ENCODE data around the gene CADPS2.

Gene CADPS2

GRCh38 chr7:122677149-122677548, 209.1 kb downstream of the CADPS2 start:
- Histone ChIP-seq H3K4me1 (ENCODE audit: control insufficient read depth, insufficient read depth, low read depth, low read length) (peaks cover 1% of the 10 kb centered on the region), H4K8ac (ENCODE audit: low read length) (no peak overlapping the region), H2AFZ (ENCODE audit: low read depth, low read length) (no peak overlapping the region), H3K9ac (ENCODE audit: low read length) (no peak overlapping the region), H3K4me3 (ENCODE audit: insufficient read depth in 1 of 2, low read depth in 1 of 2, low read length in 2 of 2) (no peak overlapping the region), H3K27ac (ENCODE audit: low read length, poor library complexity, severe bottlenecking) (no peak overlapping the region), H3K9me3 (ENCODE audit: control insufficient read depth, low read length) (no peaks in the 10 kb centered on the region), H4K91ac (ENCODE audit: low read length) (no peak overlapping the region), H3K18ac (ENCODE audit: low read depth in 1 of 2, low read length in 2 of 2) (no peak overlapping the region), H3K4me2 (ENCODE audit: low read length, poor library complexity, severe bottlenecking) (no peak overlapping the region), H2BK15ac (ENCODE audit: low read depth, poor library complexity, severe bottlenecking) (no peak overlapping the region), H3K23ac (ENCODE audit: low read length in 2 of 2) (no peak overlapping the region), H3K36me3 (ENCODE audit: control insufficient read depth in 1 of 2, insufficient read depth in 2 of 2, low read depth in 1 of 2, low read length in 2 of 2) (no peaks in the 10 kb centered on the region), H3K27me3 (ENCODE audit: control insufficient read depth in 1 of 2, insufficient read depth in 1 of 2, low read length in 2 of 2) (no peaks in the 10 kb centered on the region), H2BK120ac (ENCODE audit: low read depth, low read length) (no peak overlapping the region), H2BK12ac (ENCODE audit: low read length in 2 of 2) (no peak overlapping the region), H2AK5ac (ENCODE audit: low read length, severe bottlenecking) (peak overlapping the region; percentile 69), H3K79me1 (replicated peaks; ENCODE audit: low read length, poor library complexity, severe bottlenecking) (no peaks in the 10 kb centered on the region), H2BK5ac (ENCODE audit: low read depth, low read length, poor library complexity, severe bottlenecking) (no peak overlapping the region), H3K14ac (ENCODE audit: low read length in 2 of 2) (no peak overlapping the region), H3K4ac (ENCODE audit: low read depth in 1 of 2, low read length in 2 of 2) (no peak overlapping the region)
- WGBS = 33% methylated on average over 1 of the region's 1 CpG
- DNase-seq = no peak

DNA sequence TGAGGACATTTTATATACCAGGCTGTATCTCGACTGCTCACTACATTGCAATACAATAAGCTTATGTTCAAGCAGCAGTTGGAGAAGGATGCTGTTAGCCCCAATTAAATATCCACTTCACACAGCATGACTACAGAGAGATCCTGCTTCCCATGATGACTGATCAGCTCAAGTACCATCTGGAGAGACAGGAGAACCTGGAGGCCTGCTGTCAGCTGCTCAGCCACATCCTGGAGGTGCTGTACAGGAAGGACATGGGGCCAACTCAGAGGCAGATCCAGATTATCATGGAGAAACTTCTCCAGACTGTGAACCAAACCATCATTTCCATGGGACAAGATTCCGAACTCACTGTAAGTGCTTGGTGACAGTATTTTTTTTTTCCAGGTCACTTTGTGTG, 209.8 kb downstream of the CADPS2 start:
- Histone ChIP-seq H3K27ac (ENCODE audit: low read length, poor library complexity, severe bottlenecking) (no peak overlapping the region), H2AFZ (ENCODE audit: low read depth, low read length) (no peak overlapping the region), H3K9ac (ENCODE audit: low read length) (no peak overlapping the region), H3K79me1 (replicated peaks; ENCODE audit: low read length, poor library complexity, severe bottlenecking) (no peaks in the 10 kb centered on the region), H3K4ac (ENCODE audit: low read depth in 1 of 2, low read length in 2 of 2) (no peak overlapping the region), H2BK15ac (ENCODE audit: low read depth, poor library complexity, severe bottlenecking) (no peak overlapping the region), H2BK120ac (ENCODE audit: low read depth, low read length) (no peak overlapping the region), H3K4me1 (ENCODE audit: control insufficient read depth, insufficient read depth, low read depth, low read length) (peaks cover 1% of the 10 kb centered on the region), H4K91ac (ENCODE audit: low read length) (no peak overlapping the region), H3K27me3 (ENCODE audit: control insufficient read depth in 1 of 2, insufficient read depth in 1 of 2, low read length in 2 of 2) (no peaks in the 10 kb centered on the region), H4K8ac (ENCODE audit: low read length) (no peak overlapping the region), H2AK5ac (ENCODE audit: low read length, severe bottlenecking) (no peak overlapping the region), H3K23ac (ENCODE audit: low read length in 2 of 2) (no peak overlapping the region), H3K9me3 (ENCODE audit: control insufficient read depth, low read length) (no peaks in the 10 kb centered on the region), H3K18ac (ENCODE audit: low read depth in 1 of 2, low read length in 2 of 2) (no peak overlapping the region), H3K4me3 (ENCODE audit: insufficient read depth in 1 of 2, low read depth in 1 of 2, low read length in 2 of 2) (no peak overlapping the region), H3K36me3 (ENCODE audit: control insufficient read depth in 1 of 2, insufficient read depth in 2 of 2, low read depth in 1 of 2, low read length in 2 of 2) (no peaks in the 10 kb centered on the region), H3K4me2 (ENCODE audit: low read length, poor library complexity, severe bottlenecking) (no peak overlapping the region), H3K14ac (ENCODE audit: low read length in 2 of 2) (no peak overlapping the region), H2BK12ac (ENCODE audit: low read length in 2 of 2) (no peak overlapping the region), H2BK5ac (ENCODE audit: low read depth, low read length, poor library complexity, severe bottlenecking) (no peak overlapping the region)
- 97% methylated on average over 2 of the region's 2 CpGs for WGBS
- DNase-seq = no peak

- H3K18ac ChIP-seq (ENCODE audit: low read depth in 1 of 2, low read length in 2 of 2) = no peak overlapping the region
- no peak overlapping the region for H4K8ac ChIP-seq (ENCODE audit: low read length)
- no peak overlapping the region for H2BK5ac ChIP-seq (ENCODE audit: low read depth, low read length, poor library complexity, severe bottlenecking)
- no peak overlapping the region for H3K4me3 ChIP-seq (ENCODE audit: insufficient read depth in 1 of 2, low read depth in 1 of 2, low read length in 2 of 2)
- H3K79me1 ChIP-seq (replicated peaks; ENCODE audit: low read length, poor library complexity, severe bottlenecking) = no peaks in the 10 kb centered on the region
- H2AK5ac ChIP-seq (ENCODE audit: low read length, severe bottlenecking) = no peak overlapping the region
- 74% methylated on average over 6 of the region's 7 CpGs for WGBS
- no peak overlapping the region for H3K27ac ChIP-seq (ENCODE audit: low read length, poor library complexity, severe bottlenecking)
- H3K27me3 ChIP-seq (ENCODE audit: control insufficient read depth in 1 of 2, insufficient read depth in 1 of 2, low read length in 2 of 2) = no peaks in the 10 kb centered on the region
- H3K9me3 ChIP-seq (ENCODE audit: control insufficient read depth, low read length) = no peaks in the 10 kb centered on the region
- H3K4me1 ChIP-seq (ENCODE audit: control insufficient read depth, insufficient read depth, low read depth, low read length) = peaks cover 1% of the 10 kb centered on the region
- H2AFZ ChIP-seq (ENCODE audit: low read depth, low read length) = no peak overlapping the region
- DNase-seq = no peak
- H2BK15ac ChIP-seq (ENCODE audit: low read depth, poor library complexity, severe bottlenecking) = no peak overlapping the region
- H4K91ac ChIP-seq (ENCODE audit: low read length) = no peak overlapping the region
- no peak overlapping the region for H3K9ac ChIP-seq (ENCODE audit: low read length)
- no peak overlapping the region for H3K23ac ChIP-seq (ENCODE audit: low read length in 2 of 2)
- no peak overlapping the region for H3K4me2 ChIP-seq (ENCODE audit: low read length, poor library complexity, severe bottlenecking)
- H3K14ac ChIP-seq (ENCODE audit: low read length in 2 of 2) = no peak overlapping the region
- no peak overlapping the region for H2BK12ac ChIP-seq (ENCODE audit: low read length in 2 of 2)
- H2BK120ac ChIP-seq (ENCODE audit: low read depth, low read length) = no peak overlapping the region
- H3K36me3 ChIP-seq (ENCODE audit: control insufficient read depth in 1 of 2, insufficient read depth in 2 of 2, low read depth in 1 of 2, low read length in 2 of 2) = no peaks in the 10 kb centered on the region
- H3K4ac ChIP-seq (ENCODE audit: low read depth in 1 of 2, low read length in 2 of 2) = no peak overlapping the region
Measured at GRCh38 chr7:122675621-122676020, 210.6 kb downstream of the CADPS2 start.

DNA sequence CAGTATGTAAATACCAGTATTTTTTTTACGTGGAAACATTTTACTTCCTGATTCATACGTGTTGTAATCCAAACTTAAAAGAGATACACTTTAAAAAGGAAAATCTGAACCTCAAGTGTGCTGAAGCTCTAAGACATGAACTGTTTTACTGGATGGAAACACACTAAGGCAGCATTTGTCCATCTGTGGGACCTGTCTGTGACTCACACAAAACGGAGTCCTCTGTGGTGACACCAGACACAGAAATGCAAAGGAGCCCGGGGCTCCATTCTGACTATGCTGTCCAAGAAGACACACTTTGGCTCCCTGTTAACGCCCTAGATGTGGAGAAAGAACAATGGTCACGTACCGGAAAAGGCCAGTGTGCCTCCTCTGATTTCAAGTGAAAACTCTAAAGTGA, 211.2 kb downstream of the CADPS2 start:
- no peak overlapping the region for H2BK120ac ChIP-seq (ENCODE audit: low read depth, low read length)
- no peaks in the 10 kb centered on the region for H3K27me3 ChIP-seq (ENCODE audit: control insufficient read depth in 1 of 2, insufficient read depth in 1 of 2, low read length in 2 of 2)
- H3K27ac ChIP-seq (ENCODE audit: low read length, poor library complexity, severe bottlenecking) = no peak overlapping the region
- H3K79me1 ChIP-seq (replicated peaks; ENCODE audit: low read length, poor library complexity, severe bottlenecking) = no peaks in the 10 kb centered on the region
- H2BK15ac ChIP-seq (ENCODE audit: low read depth, poor library complexity, severe bottlenecking) = no peak overlapping the region
- H3K4me1 ChIP-seq (ENCODE audit: control insufficient read depth, insufficient read depth, low read depth, low read length) = peaks cover 1% of the 10 kb centered on the region
- DNase-seq = no peak
- no peak overlapping the region for H3K14ac ChIP-seq (ENCODE audit: low read length in 2 of 2)
- H3K18ac ChIP-seq (ENCODE audit: low read depth in 1 of 2, low read length in 2 of 2) = no peak overlapping the region
- no peak overlapping the region for H4K91ac ChIP-seq (ENCODE audit: low read length)
- H3K4me3 ChIP-seq (ENCODE audit: insufficient read depth in 1 of 2, low read depth in 1 of 2, low read length in 2 of 2) = peak overlapping the region in 1 of 2 experiments; percentile 63
- H4K8ac ChIP-seq (ENCODE audit: low read length) = no peak overlapping the region
- no peaks in the 10 kb centered on the region for H3K36me3 ChIP-seq (ENCODE audit: control insufficient read depth in 1 of 2, insufficient read depth in 2 of 2, low read depth in 1 of 2, low read length in 2 of 2)
- H3K23ac ChIP-seq (ENCODE audit: low read length in 2 of 2) = no peak overlapping the region
- 92% methylated on average over 7 of the region's 7 CpGs for WGBS
- H2AK5ac ChIP-seq (ENCODE audit: low read length, severe bottlenecking) = no peak overlapping the region
- no peak overlapping the region for H3K4ac ChIP-seq (ENCODE audit: low read depth in 1 of 2, low read length in 2 of 2)
- no peak overlapping the region for H3K4me2 ChIP-seq (ENCODE audit: low read length, poor library complexity, severe bottlenecking)
- no peak overlapping the region for H2BK5ac ChIP-seq (ENCODE audit: low read depth, low read length, poor library complexity, severe bottlenecking)
- H3K9ac ChIP-seq (ENCODE audit: low read length) = peak overlapping the region; percentile 79
- H2AFZ ChIP-seq (ENCODE audit: low read depth, low read length) = no peak overlapping the region
- no peak overlapping the region for H2BK12ac ChIP-seq (ENCODE audit: low read length in 2 of 2)
- H3K9me3 ChIP-seq (ENCODE audit: control insufficient read depth, low read length) = no peaks in the 10 kb centered on the region

Measured in mesenchymal stem cell (in vitro differentiated cells and primary cell).